GM21447 (cell line): ENCODE results near the gene MUL1.
"Not testable (repeated sequence)": the region's sequence is repeated elsewhere in the genome, so short reads cannot be mapped to it uniquely, and the experiment has no call there.

ENCODE experiments used
- ATAC-seq: cut with Tn5 transposase; IDR thresholded peaks from one replicate; pipeline ENCODE4 v1.9.1; 2021; ENCODE audit not compliant: unreplicated experiment

Gene MUL1

DNA sequence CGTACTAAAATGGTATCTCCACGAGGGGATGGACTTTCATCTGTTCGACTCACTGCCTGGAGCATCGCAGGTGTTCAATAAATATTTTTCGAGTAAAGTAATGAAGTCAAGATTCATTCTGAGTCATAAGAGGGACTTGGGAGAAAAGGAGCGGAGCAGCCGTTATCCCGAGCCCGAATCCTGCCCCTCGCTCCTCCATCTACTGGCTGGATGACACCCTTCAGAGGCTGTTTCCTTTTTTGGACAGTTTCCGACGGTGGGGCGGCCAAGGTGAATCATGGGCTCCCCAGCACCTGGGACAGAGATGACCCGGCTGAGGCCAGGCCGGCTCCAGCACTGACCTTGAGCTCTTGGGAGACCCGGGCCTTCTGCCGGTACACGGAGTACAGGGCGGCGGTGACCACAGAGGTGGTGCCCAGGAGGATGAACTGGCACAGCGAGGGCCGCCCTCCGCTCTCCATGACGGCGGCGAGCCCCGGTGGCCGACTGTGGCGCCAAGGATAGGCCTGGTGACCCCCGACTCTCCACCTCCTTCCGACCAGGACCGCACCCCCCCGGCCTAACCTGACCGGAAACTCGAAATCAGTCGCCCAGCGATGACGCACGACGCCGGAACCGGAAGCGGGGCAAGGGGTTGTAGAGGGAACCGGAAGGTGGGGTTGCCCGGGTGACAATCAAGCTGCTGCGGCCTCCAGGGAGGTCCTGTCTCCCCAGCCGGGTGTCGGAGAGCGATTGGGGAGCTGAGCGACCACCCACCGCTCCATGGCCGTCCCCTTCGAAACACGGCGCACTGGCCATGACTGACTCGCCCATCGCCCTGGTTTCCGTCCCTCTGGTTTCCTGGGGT, at the start of gene MUL1:
MUL1 (minus strand) TSS at position 588 of the 847 bp plus-strand sequence; CDS start at position 461, 127 bp downstream.
- peak; percentile 92 for ATAC-seq

GRCh38 chr1:20555758-20556120, 47.8 kb upstream of the MUL1 start:
- ATAC-seq, result no peak

- ATAC-seq, result no peak
These were observed 47.2 kb upstream of the MUL1 start for GRCh38 chr1:20555025-20555757.

GRCh38 chr1:20552728-20553445, 44.9 kb upstream of the MUL1 start:
- no peak for ATAC-seq

GRCh38 chr1:20551945-20552727, 44.2 kb upstream of the MUL1 start, which contains the start of gene FAM43B:
Gene FAM43B (plus strand): TSS chr1:20552573. CDS start chr1:20552974, 401 bp downstream.
- ATAC-seq, result no peak

DNA sequence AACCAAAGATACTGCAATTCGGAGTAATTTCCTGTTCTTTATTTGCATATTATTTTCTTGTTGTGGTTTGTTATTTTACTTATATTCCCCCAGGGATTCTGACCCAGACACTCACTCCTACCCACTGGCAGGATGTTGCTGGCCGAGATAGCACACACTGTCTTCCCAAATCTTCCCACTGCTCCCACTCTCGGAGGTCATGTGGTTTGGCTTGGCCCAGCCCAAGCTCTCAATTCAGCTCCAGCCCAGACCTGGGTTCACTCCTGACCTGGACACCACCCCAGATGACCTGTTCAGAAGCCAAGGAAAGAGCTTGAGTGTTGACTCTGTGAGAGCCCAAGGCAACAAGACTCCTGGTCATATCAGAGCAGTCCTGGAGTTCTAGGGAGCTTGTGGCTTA, 43.2 kb upstream of the MUL1 start:
- ATAC-seq, result no peak

DNA sequence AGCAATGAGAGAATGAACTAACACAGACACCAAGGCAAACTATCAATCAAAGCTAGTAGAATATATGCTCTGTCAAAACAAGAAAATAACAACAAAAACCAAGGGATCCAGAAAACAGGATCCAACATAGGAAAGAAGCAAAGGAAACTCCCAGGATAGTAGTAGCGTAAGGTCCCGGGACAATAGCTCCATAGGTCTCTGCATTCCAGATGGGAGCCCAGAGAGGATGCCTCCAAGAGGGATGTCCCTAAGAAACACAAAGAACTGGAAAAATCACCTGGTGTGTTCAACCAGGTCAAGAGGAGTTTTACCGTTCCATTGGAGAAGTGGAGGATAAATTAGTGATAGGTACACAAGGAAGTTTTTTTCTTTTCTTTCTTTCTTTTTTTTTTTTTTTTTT, 38.7 kb upstream of the MUL1 start:
- ATAC-seq, result no peak

- no peak for ATAC-seq
These were observed 32.3 kb upstream of the MUL1 start for GRCh38 chr1:20540281-20540680.

GRCh38 chr1:20538760-20539551, 31.0 kb upstream of the MUL1 start:
- ATAC-seq, result no peak

DNA sequence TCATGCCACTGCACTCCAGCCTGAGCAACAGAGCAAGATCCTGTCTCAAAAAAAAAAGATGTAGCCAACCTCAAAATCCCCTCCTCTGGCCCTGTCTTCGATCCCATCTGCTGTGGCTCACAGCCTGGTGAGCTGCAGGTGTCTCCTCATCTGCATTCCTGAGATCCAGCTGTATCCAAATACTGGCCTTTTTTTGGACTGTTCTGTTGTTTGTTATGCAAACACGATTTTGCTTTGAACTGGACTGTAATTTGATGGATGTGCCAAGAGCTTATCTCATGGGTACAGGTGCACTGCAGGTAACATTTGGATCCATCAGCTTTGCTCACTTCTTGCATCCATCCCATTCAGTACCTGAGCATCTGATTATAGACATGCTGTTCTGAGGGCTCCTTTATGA, 30.3 kb upstream of the MUL1 start:
- ATAC-seq, result no peak

GRCh38 chr1:20534659-20535417, 26.9 kb upstream of the MUL1 start:
- no peak for ATAC-seq

DNA sequence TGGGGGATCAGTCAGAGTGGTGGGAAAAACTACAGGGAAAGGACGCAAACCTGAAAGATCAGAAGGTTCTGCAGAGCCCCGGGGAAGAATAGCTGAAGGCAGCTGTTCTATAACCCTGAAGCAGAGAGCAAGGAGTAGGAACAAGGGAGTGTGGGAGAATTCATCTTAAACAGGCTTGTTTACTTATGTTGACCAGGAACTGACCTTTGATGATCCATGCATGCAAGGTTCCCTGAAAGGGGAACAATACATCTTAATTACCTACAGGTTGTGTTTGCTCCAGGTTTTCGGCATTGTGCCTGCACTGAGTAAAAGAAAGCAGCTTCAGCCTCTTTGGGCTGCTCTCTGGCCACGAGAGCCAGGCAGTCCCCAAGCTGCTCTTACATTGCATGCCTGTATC, 25.7 kb upstream of the MUL1 start:
- no peak for ATAC-seq

DNA sequence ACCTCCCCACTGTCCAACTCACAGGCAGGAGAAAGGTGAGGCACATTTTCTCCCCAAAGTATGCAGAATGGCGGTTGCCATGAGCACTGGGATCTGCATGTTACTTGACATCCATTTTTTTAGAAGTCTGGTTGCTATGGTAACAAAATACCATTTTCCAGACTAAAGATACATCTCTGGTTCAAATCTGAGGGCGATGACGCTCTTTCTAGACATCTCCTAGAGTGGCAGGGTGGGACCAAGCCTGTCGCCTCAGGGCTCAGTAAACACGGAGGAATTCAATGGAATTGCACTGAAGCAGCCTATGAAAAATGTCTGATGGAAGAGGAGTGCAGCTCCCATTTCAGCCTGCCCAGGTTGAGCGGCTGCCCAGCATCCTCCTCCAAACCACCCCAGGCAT, 22.9 kb upstream of the MUL1 start:
- no peak for ATAC-seq

GRCh38 chr1:20530306-20530705, 22.4 kb upstream of the MUL1 start:
- no peak for ATAC-seq

DNA sequence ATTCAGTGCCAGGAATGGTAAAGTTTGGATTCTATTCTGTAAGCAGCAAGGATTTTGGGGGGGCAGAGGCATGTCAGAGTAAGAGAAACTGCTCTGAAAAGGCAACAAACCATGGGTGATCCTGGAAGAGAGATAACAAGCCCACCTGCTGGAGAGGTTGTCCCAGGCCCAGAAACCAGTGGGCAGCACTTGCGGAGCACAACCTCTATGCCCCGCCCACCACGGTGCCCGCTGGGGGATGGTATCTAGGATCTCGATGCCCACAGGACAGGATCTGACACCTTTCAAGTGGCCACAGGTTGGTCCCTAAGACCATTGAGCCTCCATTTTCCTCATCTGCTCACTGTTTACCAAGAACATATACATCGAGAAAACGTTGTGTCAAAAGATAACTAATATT, 20.3 kb upstream of the MUL1 start:
- no peak for ATAC-seq

- no peak for ATAC-seq
These were observed 18.3 kb upstream of the MUL1 start for GRCh38 chr1:20526267-20526666.

DNA sequence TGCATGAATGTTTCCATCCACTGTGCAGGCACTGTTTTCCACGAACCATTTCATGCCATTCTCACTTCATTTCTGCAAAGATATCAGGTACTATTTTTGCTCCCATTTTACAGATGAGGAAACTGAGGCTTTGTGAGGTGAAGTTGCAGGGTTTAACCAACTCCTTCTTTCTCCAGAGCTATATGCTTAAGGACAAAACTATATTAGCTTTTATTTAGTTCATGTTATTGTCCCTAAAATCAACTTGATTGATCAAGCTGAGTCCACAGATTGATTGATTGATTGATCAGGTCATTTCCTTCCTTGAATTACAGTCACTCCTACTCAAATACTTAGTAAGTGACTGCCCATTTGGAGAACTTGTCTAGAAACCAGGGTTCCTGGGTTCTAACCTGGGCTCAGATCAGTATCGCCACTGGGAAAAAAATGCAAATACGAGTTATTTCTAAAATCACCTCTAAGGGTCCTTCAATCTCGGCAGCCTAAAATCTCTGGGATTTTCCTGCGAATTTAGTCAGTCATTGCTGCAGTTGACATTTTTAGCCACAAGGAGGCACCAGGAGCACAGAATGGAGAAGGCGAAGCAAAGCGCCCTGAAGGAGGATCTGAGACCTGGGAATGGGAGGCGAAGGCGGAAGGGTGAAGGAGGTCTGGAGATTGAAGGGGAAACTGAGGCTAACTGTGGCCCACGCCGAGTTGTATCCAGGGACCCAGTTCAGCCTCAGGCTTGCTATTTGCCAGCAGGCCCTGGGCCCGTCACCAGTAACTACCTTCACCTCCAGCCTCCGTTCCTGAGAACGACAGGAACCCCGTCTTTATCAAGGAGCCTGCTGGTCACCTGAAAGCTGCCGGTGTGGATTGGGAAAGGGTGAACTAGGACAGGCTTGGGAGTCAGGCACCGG, 14.3 kb upstream of the MUL1 start:
- no peak for ATAC-seq

- not testable (repeated sequence) for ATAC-seq
These were observed 11.8 kb upstream of the MUL1 start for GRCh38 chr1:20519609-20520262.
